SU-DHL-6 (cell line): Measurements from ENCODE around the gene CAP2.
"Not testable (repeated sequence)": the region's sequence is repeated elsewhere in the genome, so short reads cannot be mapped to it uniquely, and the experiment has no call there.

Experiments
- EZH2phosphoT487 ChIP-seq: fragments of 200-600 bp; sonication (generic), shearing (Covaris generic); conservative IDR thresholded peaks from 2 replicates; pipeline ENCODE4 v1.6.1; 2018; ENCODE audit warnings: mild to moderate bottlenecking, antibody characterized with exemption, low read length, moderate library complexity, mixed read lengths
- TF ChIP-seq, protein P1 (sequence below): fragments of 200-600 bp; sonication (generic); IDR thresholded peaks from one replicate; pipeline ENCODE4 v1.5.1; 2017; ENCODE audit warnings: antibody characterized with exemption, mild to moderate bottlenecking, low read length, moderate library complexity; ENCODE audit not compliant: insufficient read depth, poor library complexity, severe bottlenecking

DNA sequence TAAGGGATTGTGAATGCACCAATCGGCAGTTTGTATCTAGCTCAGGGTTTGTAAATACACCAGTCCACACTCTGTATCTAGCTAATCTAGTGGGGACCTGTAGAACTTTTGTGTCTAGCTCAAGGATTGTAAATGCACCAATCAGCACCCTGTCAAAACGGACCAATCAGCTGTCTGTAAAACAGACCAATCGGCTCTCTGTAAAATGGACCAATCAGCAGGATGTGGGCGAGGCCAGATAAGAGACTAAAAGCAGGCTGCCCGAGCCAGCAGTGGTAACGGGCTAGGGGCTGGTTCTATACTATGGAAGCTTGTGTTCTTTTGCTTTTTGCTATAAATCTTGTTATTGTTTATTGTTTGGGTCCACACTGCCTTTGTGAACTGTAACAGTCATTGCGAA is 187.9 kb downstream of the CAP2 start:
- TF ChIP-seq, protein P1, sequence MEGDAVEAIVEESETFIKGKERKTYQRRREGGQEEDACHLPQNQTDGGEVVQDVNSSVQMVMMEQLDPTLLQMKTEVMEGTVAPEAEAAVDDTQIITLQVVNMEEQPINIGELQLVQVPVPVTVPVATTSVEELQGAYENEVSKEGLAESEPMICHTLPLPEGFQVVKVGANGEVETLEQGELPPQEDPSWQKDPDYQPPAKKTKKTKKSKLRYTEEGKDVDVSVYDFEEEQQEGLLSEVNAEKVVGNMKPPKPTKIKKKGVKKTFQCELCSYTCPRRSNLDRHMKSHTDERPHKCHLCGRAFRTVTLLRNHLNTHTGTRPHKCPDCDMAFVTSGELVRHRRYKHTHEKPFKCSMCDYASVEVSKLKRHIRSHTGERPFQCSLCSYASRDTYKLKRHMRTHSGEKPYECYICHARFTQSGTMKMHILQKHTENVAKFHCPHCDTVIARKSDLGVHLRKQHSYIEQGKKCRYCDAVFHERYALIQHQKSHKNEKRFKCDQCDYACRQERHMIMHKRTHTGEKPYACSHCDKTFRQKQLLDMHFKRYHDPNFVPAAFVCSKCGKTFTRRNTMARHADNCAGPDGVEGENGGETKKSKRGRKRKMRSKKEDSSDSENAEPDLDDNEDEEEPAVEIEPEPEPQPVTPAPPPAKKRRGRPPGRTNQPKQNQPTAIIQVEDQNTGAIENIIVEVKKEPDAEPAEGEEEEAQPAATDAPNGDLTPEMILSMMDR = not testable (repeated sequence)
- not testable (repeated sequence) for TF ChIP-seq EZH2phosphoT487
